GM12872 (cell line): Measurements from ENCODE around the gene APOH.

ENCODE experiments used
- TF ChIP-seq, protein P1 (sequence below): IDR thresholded peaks from 3 replicates; pipeline ENCODE4 v1.5.1; 2011; ENCODE audit warnings: low read depth, mild to moderate bottlenecking, low read length, moderate library complexity; ENCODE audit not compliant: insufficient read depth

Gene APOH, protein sequence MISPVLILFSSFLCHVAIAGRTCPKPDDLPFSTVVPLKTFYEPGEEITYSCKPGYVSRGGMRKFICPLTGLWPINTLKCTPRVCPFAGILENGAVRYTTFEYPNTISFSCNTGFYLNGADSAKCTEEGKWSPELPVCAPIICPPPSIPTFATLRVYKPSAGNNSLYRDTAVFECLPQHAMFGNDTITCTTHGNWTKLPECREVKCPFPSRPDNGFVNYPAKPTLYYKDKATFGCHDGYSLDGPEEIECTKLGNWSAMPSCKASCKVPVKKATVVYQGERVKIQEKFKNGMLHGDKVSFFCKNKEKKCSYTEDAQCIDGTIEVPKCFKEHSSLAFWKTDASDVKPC

DNA sequence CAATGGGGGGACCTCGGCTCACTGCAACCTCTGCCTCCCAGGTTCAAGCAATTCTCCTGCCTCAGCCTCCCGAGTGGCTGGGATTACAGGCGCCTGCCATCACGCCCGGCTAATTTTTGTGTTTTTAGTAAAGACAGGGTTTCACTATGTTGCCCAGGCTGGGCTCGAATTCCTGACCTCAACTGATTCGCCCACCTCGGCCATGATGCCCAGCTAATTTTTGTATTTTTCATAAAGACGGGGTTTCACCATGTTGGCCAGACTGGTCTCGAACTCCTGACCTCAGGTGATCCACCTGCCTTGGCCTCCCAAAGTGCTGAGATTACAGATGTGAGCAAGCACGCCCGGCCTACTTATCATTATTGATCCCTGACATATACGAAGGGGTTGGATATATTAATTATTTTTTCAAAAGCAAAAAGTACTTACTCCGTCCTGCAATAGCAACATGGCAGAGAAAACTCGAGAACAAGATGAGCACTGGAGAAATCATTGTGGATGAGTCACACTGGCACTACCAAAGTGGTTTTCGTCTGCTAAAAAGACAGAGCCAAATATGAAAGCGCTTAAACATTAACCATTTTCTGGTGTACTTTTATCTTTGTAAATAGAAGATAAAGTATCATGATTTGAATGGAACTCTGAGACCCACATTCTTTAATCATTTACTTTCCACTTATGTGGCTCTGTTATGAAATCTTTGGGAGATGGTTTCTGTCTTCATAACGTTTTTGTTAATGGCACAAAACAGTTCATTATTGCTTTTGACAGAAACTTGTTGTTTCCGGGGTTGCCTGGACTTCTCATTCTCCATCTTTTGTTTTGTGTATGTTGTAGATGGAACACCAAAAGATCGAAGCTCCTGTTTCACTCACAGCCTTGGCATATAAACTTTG, at the start of gene APOH:
APOH (minus strand) TSS at position 529 of the 896 bp plus-strand sequence; CDS start at position 493, 36 bp downstream.
- TF ChIP-seq, protein P1, sequence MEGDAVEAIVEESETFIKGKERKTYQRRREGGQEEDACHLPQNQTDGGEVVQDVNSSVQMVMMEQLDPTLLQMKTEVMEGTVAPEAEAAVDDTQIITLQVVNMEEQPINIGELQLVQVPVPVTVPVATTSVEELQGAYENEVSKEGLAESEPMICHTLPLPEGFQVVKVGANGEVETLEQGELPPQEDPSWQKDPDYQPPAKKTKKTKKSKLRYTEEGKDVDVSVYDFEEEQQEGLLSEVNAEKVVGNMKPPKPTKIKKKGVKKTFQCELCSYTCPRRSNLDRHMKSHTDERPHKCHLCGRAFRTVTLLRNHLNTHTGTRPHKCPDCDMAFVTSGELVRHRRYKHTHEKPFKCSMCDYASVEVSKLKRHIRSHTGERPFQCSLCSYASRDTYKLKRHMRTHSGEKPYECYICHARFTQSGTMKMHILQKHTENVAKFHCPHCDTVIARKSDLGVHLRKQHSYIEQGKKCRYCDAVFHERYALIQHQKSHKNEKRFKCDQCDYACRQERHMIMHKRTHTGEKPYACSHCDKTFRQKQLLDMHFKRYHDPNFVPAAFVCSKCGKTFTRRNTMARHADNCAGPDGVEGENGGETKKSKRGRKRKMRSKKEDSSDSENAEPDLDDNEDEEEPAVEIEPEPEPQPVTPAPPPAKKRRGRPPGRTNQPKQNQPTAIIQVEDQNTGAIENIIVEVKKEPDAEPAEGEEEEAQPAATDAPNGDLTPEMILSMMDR, result no peak

DNA sequence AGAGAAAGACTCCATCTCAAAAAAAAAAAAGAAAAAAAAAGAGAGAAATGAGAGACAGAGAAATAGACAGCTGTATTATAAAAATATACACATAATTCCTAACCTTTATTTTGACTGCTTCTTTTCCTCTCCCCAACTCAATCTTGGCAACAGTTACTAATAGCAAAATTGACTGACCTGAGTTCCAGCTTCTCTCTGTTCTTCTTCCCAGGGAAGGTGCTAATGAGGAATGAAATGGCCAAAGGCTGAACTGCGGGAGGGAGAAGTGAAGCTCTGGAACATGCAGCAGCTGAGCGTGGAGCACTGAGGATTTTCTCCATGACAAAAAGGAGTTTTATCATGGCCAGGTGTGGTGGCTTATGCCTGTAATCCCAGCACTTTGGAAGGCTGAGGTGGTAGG, 48.0 kb upstream of the APOH start:
- TF ChIP-seq, protein P1, result no peak

DNA sequence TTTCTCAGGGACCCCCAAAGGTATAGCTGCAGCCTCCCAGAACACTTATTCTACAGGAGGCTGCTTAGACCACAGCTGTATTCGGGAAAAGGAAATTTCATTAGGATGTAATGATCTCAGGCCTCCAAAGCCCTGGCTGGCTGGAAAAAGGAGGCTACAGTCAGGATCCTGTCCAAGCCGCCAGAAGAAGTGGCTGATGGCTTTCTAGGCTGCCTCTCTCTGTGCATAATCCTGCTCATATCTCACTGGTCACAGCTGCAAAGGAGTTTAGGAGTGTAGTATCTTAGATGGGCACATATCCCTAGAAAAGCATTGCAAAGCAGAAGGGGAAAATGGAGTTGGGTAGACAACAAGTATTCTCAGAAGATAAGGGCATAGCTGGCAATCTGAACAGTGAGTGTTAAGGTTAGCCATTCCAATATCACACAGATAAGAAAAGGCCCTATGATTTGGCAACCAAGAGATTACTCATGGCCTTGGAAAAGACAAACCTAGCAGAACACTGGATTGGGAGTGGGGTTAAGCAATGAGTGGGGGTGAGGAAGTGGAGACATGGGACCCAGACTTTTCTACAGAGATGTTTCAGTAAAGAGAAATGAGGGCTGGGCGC, 47.2 kb upstream of the APOH start:
- TF ChIP-seq, protein P1, result no peak

DNA sequence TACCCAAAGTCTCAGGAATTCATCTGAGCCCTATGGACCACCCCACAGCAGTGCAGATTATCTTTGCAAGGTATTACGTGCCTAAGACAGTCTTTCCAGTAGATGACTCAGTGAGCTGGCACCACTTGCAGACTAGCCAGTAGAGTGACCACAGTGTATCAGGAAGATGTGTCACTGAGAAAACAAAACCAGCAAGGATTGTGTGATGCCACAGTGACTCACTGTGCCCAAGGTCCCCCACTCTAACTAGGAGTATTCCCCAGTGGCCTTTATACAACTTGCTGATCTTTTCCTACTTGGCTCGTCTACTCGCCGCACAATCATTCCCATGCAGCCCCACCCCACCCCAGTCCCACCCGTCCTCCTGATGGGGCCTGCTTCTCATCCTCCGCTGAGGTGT, 46.4 kb upstream of the APOH start:
- TF ChIP-seq, protein P1, result no peak

DNA sequence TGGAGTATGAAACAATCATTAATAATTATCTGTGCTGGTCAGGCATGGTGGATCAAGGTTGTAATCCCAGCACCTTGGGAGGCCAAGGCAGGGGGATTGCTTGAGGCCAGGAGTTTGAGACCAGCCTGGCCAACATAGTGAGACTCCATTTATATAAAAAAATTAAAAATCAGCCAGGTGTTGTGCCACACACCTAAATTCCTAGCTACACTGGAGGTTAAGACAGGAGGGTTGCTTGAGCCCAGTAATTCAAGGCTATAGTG, 44.3 kb upstream of the APOH start:
- TF ChIP-seq, protein P1, result no peak

DNA sequence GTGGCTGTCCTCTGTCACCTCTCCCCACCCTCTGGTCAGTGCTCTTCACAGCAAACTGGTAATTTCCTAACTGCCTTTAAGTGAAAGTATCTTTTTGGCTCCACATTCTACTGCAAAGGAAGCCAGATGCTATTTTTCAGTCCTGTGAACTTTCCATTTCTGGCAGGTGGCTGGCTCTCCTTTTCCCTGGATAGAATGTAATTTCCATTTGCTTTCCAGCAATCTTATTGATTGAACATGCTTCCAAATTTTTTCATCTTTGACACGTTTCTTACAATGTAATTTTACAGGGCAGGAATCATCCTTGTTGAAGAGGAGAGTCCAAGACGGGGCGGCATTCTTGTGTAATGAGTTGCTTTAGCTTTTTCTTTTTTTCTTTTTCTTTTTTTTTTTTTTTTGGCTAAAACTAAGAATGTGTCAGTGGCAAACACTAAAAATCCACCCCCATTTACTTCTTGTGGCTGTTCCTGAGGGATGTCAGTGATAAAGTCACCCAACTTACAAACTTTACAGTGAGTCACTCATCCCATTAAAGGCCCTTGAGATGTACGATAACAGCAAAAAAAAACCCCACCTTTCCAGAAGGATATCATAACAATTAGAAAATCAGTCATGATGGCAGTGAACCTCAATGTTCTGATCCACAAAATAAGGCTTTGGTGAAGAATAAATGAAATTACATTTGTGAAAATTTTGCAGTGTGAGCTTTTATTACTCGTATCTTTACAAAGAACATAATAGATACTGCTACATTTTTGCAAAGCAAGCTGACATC, 43.8 kb upstream of the APOH start:
- TF ChIP-seq, protein P1, result no peak
